ENCODE data around the gene TIAL1.
"Not testable (repeated sequence)": the region's sequence is repeated elsewhere in the genome, so short reads cannot be mapped to it uniquely, and the experiment has no call there.

The TIAL1 gene

GRCh38 chr10:119546009-119546408 is 50.8 kb downstream of the TIAL1 start:
- DNase-seq: no peak

- DNase-seq: no peak
These were observed 51.5 kb downstream of the TIAL1 start for GRCh38 chr10:119545310-119545709.

GRCh38 chr10:119543814-119544642 is 52.7 kb downstream of the TIAL1 start:
- no peak for DNase-seq

GRCh38 chr10:119542988-119543813 is 53.6 kb downstream of the TIAL1 start:
- peak; percentile 70 for DNase-seq

GRCh38 chr10:119542357-119542987 is 54.3 kb downstream of the TIAL1 start, which contains the start of gene RGS10:
Gene RGS10, minus strand, starts transcription at chr10:119542719. Its CDS starts 81 bp downstream, at chr10:119542638.
- DNase-seq: peak; percentile 70

- no peak for DNase-seq
These were observed 55.1 kb downstream of the TIAL1 start for GRCh38 chr10:119541459-119542356.

- DNase-seq: no peak
These were observed 55.7 kb downstream of the TIAL1 start for GRCh38 chr10:119541046-119541445.

- no peak for DNase-seq
These were observed 56.7 kb downstream of the TIAL1 start for GRCh38 chr10:119540038-119540437.

- no peak for DNase-seq
These were observed 57.4 kb downstream of the TIAL1 start for GRCh38 chr10:119539359-119539825.

- no peak for DNase-seq
These were observed 58.0 kb downstream of the TIAL1 start for GRCh38 chr10:119538632-119539358.

- DNase-seq: no peak
These were observed 58.7 kb downstream of the TIAL1 start for GRCh38 chr10:119537953-119538630.

GRCh38 chr10:119536508-119537025 is 60.2 kb downstream of the TIAL1 start:
- no peak for DNase-seq

- no peak for DNase-seq
These were observed 60.8 kb downstream of the TIAL1 start for GRCh38 chr10:119535837-119536507.

- DNase-seq: no peak
These were observed 61.5 kb downstream of the TIAL1 start for GRCh38 chr10:119535305-119535704.

GRCh38 chr10:119533473-119533872 is 63.3 kb downstream of the TIAL1 start:
- DNase-seq: no peak

- DNase-seq: not testable (repeated sequence)
These were observed 64.0 kb downstream of the TIAL1 start for GRCh38 chr10:119532791-119533190.

- not testable (repeated sequence) for DNase-seq
These were observed 64.5 kb downstream of the TIAL1 start for GRCh38 chr10:119532251-119532650.

- no peak for DNase-seq
These were observed 65.7 kb downstream of the TIAL1 start for GRCh38 chr10:119531067-119531466.

- peak; percentile 76 for DNase-seq
These were observed 68.0 kb downstream of the TIAL1 start for GRCh38 chr10:119528663-119529237.

Measured in T1000 (cell line).